C4-2B (cell line): ENCODE results near the gene CALY.

ENCODE experiments used
- H3K27ac ChIP-seq: fragments of 450-650 bp; 2 replicates; pipeline ENCODE4 v1.5.1; 2017
- ZFX ChIP-seq: fragments of 450-650 bp; IDR thresholded peaks from 2 replicates; pipeline ENCODE4 v1.6.1; 2017
- TF ChIP-seq, protein P1 (sequence below): fragments of 450-650 bp; conservative IDR thresholded peaks from 2 replicates; pipeline ENCODE4 v1.5.1; 2017; ENCODE audit warnings: mild to moderate bottlenecking

The CALY gene

DNA sequence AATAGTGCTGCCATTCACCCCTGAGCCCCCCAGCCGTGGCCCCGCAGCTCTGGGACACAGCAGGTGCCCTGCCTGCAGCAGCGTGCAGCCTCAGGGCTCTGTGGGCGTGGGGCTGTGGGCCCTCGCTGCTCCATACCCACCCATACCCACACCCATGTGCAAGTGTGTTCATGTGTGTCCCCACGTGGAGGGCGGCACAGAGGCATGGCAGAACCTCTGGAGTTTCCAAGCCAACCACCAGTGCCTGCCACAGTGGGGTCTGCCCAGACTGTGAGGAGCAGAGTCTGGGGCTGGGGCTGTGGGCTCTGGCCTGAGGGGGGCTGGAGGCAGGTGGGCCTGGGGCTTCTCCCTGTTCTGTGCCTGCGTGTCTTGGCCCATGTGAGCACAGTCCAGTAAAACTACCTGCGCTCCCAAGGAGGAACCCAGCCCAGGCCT, 12.9 kb upstream of the CALY start:
- TF ChIP-seq, protein P1, sequence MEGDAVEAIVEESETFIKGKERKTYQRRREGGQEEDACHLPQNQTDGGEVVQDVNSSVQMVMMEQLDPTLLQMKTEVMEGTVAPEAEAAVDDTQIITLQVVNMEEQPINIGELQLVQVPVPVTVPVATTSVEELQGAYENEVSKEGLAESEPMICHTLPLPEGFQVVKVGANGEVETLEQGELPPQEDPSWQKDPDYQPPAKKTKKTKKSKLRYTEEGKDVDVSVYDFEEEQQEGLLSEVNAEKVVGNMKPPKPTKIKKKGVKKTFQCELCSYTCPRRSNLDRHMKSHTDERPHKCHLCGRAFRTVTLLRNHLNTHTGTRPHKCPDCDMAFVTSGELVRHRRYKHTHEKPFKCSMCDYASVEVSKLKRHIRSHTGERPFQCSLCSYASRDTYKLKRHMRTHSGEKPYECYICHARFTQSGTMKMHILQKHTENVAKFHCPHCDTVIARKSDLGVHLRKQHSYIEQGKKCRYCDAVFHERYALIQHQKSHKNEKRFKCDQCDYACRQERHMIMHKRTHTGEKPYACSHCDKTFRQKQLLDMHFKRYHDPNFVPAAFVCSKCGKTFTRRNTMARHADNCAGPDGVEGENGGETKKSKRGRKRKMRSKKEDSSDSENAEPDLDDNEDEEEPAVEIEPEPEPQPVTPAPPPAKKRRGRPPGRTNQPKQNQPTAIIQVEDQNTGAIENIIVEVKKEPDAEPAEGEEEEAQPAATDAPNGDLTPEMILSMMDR, result no peak
- no peak for TF ChIP-seq ZFX

DNA sequence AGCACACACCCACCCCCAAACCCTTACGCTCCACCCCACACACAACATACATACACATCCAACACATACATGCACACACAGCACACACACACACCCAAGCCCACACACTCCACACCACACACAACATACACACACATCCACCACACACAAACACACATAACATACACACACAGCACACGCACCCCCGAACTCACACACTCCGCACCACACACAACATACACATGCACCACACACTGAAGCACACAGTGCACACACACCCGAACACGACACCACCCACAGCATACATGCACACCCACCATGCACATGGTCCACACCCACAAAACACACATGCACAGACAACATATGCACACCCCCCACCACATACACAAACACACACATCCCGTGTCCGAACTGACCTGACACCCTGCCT, 12.5 kb upstream of the CALY start:
- TF ChIP-seq ZFX, result no peak
- TF ChIP-seq, protein P1, result no peak
- no peak overlapping the region for H3K27ac ChIP-seq

More for the DNA sequence above, 12.9 kb upstream of the CALY start:
- H3K27ac ChIP-seq, result no peak overlapping the region

DNA sequence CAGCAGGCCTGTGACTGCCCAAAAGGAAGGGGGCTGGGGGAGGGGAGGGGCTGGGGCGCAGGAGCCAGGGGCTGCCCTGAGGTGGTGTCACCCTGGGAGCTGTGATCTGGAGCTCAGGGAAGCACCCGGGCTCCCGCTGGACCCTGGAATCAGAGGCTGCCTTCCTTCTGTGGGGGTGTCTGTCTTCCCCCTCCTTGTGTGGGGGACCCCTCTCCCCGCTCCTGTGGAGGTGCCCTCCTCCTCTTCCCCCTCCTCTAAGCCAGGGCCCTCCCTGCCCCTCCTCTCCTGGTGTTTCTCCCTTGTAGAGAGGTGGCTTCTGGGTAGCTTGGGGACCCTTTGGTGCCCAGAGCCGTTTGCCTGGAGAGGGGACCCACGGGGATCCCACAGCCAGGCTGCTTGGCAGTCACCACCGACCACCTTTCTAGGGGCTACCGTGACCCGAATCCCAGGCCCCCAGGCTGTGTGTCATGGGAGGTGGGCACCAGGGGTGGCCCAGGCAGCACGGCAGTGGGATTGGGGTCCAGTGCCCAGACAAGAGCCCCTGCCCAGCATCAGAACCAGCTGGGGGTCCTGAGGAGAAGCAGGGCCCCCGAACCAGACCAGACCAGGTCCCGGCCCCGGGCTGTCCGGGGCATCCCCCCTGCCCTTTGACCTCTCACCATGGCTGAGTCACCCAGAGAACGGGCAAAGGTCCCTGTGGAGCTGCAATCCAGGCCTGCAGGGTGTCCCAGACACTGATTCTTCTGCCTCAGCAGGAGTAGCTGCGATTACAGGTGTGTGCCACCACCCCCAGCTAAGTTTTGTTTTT, 11.2 kb upstream of the CALY start:
- no peak overlapping the region for H3K27ac ChIP-seq
- TF ChIP-seq, protein P1, result no peak
- TF ChIP-seq ZFX, result no peak

DNA sequence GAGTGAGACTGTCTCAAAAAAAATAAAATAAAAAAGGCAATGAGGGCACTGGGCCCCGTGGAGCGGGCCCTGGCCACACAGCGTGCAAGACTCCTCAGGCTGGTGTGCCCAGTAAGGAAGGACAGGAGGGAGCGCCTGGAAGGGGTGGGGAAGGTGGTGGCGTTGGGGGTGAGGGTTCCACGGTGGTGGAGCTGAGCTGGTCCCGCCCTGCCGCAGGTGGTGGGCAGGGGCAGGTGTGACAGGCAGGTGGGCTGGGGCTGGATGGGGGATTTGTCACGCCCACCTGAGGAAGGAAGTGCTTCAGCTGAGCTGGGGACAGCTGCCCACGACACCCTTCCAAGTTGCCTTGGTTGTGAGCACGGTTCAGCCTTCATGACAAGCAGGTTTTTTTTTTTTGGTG, 9.7 kb upstream of the CALY start:
- no peak overlapping the region for H3K27ac ChIP-seq
- TF ChIP-seq, protein P1, result no peak
- no peak for TF ChIP-seq ZFX

DNA sequence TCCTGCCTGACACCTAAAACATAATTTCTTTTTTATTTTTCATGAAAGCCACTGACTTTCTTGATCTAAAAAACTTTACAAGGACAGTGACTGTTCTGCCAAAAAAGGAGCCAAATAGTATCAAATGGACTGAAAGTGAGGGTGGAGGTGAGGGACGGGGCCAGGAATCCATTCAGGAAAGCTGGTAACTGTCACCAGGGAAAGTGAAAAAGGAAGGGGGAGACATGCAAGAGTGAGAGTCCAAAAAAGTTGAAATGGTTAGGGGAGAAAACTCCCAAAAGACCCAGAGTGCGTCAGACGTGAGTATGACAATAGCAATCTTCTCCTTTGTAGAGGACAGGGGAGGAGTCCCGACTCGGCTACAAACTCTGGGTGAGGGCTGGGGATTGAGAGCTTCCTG, 7.5 kb upstream of the CALY start:
- no peak for TF ChIP-seq ZFX
- TF ChIP-seq, protein P1, result no peak
- no peak overlapping the region for H3K27ac ChIP-seq

DNA sequence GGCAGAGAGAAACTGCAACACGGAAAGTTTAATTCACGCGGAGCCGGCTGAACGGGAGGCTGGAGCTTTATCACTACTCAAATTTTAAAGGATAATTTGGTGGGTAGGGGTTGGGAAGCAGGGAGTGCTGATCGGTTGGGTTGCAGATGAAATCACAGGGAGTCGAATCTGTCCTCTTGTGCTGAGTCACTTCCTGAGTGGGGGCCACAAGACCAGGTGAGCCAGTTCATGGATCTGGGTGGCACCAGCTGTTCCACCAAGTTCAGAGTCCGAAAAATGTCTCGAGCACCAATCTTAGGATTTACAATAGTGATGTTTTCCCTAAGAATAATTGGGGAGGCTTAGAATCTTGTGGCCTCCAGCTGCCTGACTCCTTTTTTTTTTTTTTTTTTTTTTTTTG, 6.9 kb upstream of the CALY start:
- TF ChIP-seq, protein P1, result no peak
- no peak for TF ChIP-seq ZFX
- no peak overlapping the region for H3K27ac ChIP-seq

DNA sequence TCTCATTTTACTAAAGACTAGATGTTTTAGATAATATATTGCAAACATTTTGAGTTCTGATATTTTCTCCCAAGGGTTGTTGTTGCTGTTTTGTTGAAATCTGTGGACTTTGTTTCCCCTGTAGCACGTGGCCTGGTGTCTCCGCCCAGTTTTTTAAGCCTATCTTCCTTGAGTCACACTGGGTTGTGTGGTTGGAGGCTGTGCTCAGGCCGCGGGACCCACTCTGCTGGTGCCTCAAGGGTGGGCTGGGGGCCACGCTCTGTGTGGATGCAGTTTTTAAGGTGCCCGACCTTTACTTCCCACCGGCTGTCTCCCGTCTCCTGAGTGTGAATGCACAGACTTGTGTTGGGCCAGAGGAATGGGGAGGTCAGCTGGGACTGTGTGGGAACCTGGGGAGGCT, 6.2 kb upstream of the CALY start:
- TF ChIP-seq, protein P1, result no peak
- TF ChIP-seq ZFX, result no peak
- no peak overlapping the region for H3K27ac ChIP-seq
